Stimulated activated CD8-positive, alpha-beta memory T cell treated with anti-CD3 and anti-CD28 coated beads, Interleukin-12 subunit alpha, Interleukin-12 subunit beta, amount 100 ng/mL, for 4 hours (primary cell): ENCODE measurements around the gene KCNC1.

ENCODE experiments used
- DNase-seq: peaks from one replicate; pipeline ENCODE4 v3.0.0-alpha.2; 2020; ENCODE audit warnings: low read depth

Gene KCNC1

GRCh38 chr11:17755891-17756290 lies 21.3 kb downstream of the KCNC1 start:
- DNase-seq: no peak

- no peak for DNase-seq
These were observed 25.8 kb downstream of the KCNC1 start for GRCh38 chr11:17760102-17761029.

DNA sequence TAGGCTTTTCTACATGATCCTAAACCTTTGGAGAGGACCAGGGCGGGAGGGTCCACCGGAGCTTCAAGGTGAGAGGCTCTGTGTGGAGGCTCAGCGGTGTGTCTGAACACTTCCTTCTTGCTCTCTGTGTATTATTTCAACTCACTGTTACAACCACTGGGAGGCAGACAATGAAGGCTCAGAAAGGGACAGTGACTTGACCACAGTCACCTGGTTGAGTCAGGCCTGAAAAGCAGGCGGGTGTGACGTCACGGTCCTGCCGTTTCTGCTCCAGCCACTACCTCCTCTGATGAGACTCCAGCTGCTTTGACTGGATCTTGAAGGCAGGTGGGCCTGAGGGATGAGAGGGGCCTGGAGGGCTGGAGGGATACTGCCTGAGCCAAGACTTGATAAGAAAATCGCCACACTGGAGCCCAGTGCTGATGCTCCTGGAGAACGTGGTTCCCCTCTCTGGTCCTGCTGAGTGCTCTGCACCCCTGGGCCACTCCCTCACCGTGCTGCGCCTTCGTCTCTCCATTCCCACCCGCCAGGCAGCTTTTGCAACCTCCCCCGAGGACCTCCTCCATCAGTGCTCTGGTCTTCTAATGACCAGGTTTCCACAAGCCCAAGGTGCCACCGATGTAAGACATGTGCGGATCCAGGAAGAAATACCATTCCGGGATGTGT lies 27.9 kb downstream of the KCNC1 start:
- no peak for DNase-seq

- no peak for DNase-seq
These were observed 28.7 kb downstream of the KCNC1 start for GRCh38 chr11:17763244-17763643.

DNA sequence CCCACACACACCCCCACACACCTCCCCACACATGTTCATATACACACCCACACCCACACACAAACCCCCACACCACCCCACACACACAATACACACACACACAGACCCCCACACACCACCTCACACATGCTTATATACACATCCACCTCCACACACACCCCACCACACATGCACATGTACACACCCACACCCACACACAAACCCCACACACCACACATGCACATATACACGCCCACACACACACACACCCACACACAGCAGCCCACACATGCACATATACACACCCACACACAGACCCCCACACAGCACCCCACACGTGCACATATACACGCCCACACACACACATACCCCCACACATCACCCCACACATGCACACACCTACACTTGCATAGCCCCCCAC lies 29.1 kb downstream of the KCNC1 start:
- no peak for DNase-seq

- DNase-seq: no peak
These were observed 30.1 kb downstream of the KCNC1 start for GRCh38 chr11:17764446-17765218.

- DNase-seq: no peak
These were observed 30.9 kb downstream of the KCNC1 start for GRCh38 chr11:17765356-17766072.

DNA sequence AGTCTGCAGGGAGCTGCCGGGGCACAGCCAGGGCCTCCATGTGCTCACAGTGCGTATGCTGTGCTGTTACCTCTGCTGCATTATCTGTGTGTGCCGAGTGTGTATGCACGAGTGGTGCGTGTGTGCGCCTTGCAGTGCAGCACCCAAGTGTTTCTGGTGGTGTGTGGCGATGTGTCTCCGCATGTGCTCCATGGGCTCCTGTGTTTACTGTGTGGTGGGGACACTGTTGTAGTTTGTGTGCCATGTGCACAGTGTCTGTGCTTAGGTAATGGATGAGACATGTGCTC lies 31.4 kb downstream of the KCNC1 start:
- DNase-seq: no peak

GRCh38 chr11:17766590-17766989 lies 32.0 kb downstream of the KCNC1 start:
- DNase-seq: no peak

GRCh38 chr11:17767301-17767885 lies 32.8 kb downstream of the KCNC1 start:
- DNase-seq: no peak

- DNase-seq: no peak
These were observed 33.3 kb downstream of the KCNC1 start for GRCh38 chr11:17767914-17768313.

- DNase-seq: no peak
These were observed 34.0 kb downstream of the KCNC1 start for GRCh38 chr11:17768547-17768946.

DNA sequence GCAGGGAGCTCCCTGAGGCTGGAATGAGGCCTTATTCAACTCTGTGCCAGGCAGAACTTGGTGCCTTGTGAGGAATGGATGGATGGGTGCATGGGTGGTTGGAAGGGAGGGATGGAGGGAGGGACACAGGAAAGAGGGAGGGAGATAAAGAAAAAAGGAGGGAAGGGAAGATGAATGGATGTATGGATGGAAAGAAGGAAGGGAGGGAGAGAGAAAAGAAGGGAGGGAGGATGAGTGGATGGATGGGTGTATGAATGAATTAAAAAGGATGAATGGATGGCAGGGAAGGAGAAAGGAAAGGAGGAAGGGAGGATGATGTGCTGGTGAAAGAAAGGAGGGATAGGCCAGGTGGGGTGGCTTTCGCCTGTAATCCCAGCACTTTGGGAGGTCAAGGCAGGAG lies 34.6 kb downstream of the KCNC1 start:
- DNase-seq: no peak

DNA sequence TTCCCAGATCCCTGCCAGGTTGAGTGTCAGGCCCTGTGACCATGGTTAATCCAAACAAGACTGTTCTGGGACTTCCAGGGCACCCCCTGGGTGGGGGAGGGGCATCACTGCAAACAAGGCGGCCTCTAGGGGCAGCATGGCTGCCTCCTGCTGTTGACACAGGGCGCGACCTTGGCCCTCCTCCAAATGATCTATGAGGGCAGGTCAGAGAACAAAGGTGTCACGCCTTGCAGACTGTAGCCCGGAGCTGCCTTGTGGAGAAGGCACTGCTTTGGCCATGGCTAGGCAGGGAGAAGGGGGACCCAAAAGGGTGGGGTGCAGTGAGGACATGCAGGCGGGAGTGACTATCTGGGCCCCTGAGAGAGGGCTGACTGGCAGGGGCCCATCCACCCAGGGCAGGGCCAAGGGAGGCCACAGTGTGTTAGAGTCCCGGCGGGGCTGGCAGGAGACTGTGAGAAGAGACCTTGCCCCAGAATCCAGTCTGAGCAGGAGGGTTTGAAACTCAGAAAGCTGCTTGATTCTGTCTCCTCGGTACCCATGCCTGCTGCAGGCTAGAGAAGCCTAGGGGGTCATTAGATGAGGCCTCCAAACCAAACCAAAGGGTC lies 35.6 kb downstream of the KCNC1 start:
- no peak for DNase-seq

- DNase-seq: no peak
These were observed 36.3 kb downstream of the KCNC1 start for GRCh38 chr11:17770917-17771316.

DNA sequence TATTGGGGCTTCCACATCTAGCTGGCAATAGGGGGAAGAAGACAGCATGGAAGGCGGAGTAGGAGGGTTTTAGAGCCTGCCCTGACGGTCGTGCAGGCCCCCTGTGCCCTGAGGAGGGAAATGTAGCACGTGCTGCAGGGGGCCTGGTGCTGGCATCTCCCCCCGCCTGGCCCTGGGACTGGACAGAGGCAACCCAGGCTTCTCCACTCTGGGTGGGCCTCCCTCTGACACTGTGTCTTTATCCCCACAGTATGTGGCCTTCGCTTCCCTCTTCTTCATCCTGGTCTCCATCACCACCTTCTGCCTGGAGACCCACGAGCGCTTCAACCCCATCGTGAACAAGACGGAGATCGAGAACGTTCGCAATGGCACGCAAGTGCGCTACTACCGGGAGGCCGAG lies 36.8 kb downstream of the KCNC1 start:
- no peak for DNase-seq

DNA sequence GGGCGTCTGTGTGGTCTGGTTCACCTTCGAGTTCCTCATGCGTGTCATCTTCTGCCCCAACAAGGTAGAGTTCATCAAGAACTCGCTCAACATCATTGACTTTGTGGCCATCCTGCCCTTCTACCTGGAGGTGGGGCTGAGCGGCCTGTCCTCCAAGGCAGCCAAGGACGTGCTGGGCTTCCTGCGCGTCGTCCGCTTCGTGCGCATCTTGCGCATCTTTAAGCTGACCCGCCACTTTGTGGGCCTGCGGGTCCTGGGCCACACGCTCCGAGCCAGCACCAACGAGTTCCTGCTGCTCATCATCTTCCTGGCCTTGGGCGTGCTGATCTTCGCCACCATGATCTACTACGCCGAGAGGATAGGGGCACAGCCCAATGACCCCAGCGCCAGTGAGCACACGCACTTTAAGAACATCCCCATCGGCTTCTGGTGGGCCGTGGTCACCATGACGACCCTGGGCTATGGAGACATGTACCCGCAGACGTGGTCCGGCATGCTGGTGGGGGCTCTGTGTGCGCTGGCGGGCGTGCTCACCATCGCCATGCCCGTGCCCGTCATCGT lies 37.3 kb downstream of the KCNC1 start:
- DNase-seq: no peak

DNA sequence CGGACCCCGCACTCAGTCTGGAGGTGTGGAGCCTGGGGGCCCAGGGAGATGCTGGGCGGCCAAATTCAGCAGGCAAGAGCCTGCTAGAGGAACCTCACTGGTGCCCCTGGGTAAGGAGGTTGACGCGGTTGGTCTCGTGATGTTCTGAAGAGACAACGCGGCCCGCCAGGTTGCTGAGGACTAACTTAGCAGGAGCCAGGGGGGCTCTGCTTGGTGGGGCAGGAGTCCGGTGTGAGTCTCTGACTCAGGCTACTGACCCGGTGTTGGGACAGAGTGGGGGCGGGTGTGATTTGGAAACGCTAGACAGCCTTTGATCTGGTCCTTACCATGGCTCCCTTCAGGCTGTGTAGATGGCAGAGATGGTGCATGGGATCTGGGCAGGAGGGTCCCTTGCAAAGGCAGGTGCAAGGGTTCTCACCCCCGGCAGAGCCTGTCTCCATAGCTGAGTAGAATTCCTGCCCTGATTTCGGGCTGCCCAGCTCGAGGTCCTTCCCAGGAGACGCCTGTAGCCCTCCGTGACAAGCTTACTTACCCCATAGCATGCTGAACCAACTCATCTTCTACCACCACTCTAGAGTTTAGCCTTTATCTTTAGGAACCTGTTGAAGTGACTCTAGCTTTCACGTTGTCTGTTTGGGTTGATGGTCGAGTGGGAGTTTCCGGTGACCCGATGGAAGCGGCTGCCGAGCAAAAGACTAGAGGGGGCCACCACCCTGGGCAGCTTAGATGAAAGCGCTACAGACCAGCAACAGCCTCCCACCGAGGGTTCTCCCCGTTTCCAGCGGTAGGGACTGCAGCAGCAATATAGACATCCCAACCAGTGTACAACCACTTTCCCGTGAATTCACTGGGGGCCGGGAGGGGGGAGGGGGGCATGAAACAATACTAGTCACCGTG lies 38.4 kb downstream of the KCNC1 start:
- DNase-seq: no peak

DNA sequence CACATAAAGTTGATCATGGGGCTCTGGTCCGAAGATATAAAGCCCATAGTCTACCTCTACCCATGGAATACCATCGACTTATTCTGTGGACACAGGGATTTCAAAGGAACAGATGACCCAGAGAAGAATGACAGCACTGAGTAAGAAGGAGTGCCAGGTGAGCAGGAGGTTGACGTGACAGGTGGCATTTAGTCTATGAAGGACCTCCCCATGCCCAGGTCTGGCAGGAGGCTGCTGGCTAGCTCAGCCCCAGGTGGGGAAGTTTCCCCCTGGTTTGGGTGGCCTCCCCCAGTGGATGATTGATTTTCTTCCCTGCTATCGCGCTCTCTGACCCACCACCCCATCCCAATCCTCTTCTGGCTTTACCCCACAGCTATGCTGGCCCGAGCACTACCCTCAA lies 39.1 kb downstream of the KCNC1 start:
- no peak for DNase-seq
